Lung (tissue), 12 donors: ENCODE results near the gene TRABD2A. TPM values are rescaled to one million over a fixed set of nuclear protein-coding genes. Genes with fewer than 3 reads are reported as not detected.

ENCODE experiments used
- ATAC-seq: fragments of 200-7000 bp; cut with Tn5 transposase; one replicate; pipeline ENCODE4 v1.9.1; 2020; ENCODE audit warnings: moderate number of reproducible peaks; ENCODE audit not compliant: insufficient read depth, low FRiP score
- DNase-seq, 3 donors: peaks; one replicate each; pipeline ENCODE4 v3.0.0-alpha.2; 2013 to 2017
- H3K27ac ChIP-seq, 2 donors: one replicate each; pipeline ENCODE4 v1.5.1; 2013; ENCODE audit warnings: mild to moderate bottlenecking in 2 of 2, moderate library complexity in 2 of 2, control low read depth in 1 of 2, inconsistent platforms in 1 of 2, low read depth in 1 of 2, low read length in 1 of 2
- H3K27me3 ChIP-seq, 3 donors: one replicate each; pipeline ENCODE4 v1.5.1; 2013; ENCODE audit warnings: low read length in 2 of 3; ENCODE audit not compliant: control insufficient read depth in 3 of 3, insufficient read depth in 3 of 3
- H3K36me3 ChIP-seq, 4 donors: one replicate each; pipeline ENCODE4 v1.5.1; 2013; ENCODE audit warnings: low read length in 4 of 4, mild to moderate bottlenecking in 1 of 4, moderate library complexity in 1 of 4; ENCODE audit not compliant: control insufficient read depth in 4 of 4, insufficient read depth in 4 of 4
- H3K4me1 ChIP-seq, 5 donors: one replicate each; pipeline ENCODE4 v1.5.1; 2013; ENCODE audit warnings: low read length in 5 of 5, mild to moderate bottlenecking in 2 of 5, moderate library complexity in 1 of 5; ENCODE audit not compliant: control insufficient read depth in 5 of 5, insufficient read depth in 5 of 5
- H3K4me3 ChIP-seq: one replicate; pipeline ENCODE4 v1.5.1; 2013; ENCODE audit warnings: mild to moderate bottlenecking, control low read depth, moderate library complexity
- H3K9ac ChIP-seq, 2 donors: one replicate each; pipeline ENCODE4 v1.5.1; 2013; ENCODE audit warnings: low read length in 2 of 2, control low read depth in 1 of 2; ENCODE audit not compliant: insufficient read depth in 1 of 2
- H3K9me3 ChIP-seq, 4 donors: one replicate each; pipeline ENCODE4 v1.5.1; 2013; ENCODE audit warnings: low read length in 3 of 4, mild to moderate bottlenecking in 1 of 4, moderate library complexity in 1 of 4; ENCODE audit not compliant: control insufficient read depth in 4 of 4, insufficient read depth in 3 of 4
- CTCF ChIP-seq: IDR thresholded peaks from 2 replicates; pipeline ENCODE4 v1.5.1; 2012; ENCODE audit warnings: mild to moderate bottlenecking; ENCODE audit errors: control extremely low read depth, extremely low read depth
- WGBS, 2 donors: extraction: QIAGEN DNeasy Blood & Tissue Kit; methylation state at CpG; one replicate each; pipeline ENCODE4 v1.1.7; 2013; 5-methylcytosine and 5-hydroxymethylcytosine counted together
- polyA plus RNA-seq, 2 donors: library from polyadenylated mRNA; stranded (reverse); fragments of 200-250 nt; gene quantifications; one replicate each; pipeline ENCODE4 v1.2.1, GENCODE V29; 2013
- total RNA-seq, 2 donors: library from RNA; depleted of rRNA in 1 of 2; stranded (reverse); fragments of >200 nt in 1 of 2; gene quantifications; one replicate each; pipeline ENCODE4 v1.2.1, GENCODE V29; 2014 to 2021
- donor health status: control.
- donor health status: control.
- donor health status: Bipolar disorder and iron deficiency.
- donor health status: healthy.
- donor health status: DM: yes; HTN: yes; CAD: no.

Gene TRABD2A
- total and polyA plus RNA-seq, 4 donors: 1.9 to 3.1 (median 2.3) TPM

GRCh38 chr2:84833481-84834150, 47.3 kb downstream of the TRABD2A start:
- peaks cover 0 to 4% (median 2%) of the 10 kb centered on the region in 4 donors for H3K9me3 ChIP-seq
- DNase-seq: no peak
- H3K4me1 ChIP-seq: no peaks in the 10 kb centered on the region
- 83 to 84% methylated on average over 12 of the region's 12 CpGs for WGBS, 2 donors
- no peak for TF ChIP-seq CTCF
- no peak overlapping the region for H3K27ac ChIP-seq
- H3K4me3 ChIP-seq: no peak overlapping the region
- no peaks in the 10 kb centered on the region for H3K27me3 ChIP-seq
- ATAC-seq: no peak
- no peaks in the 10 kb centered on the region for H3K36me3 ChIP-seq
- no peak overlapping the region for H3K9ac ChIP-seq

DNA sequence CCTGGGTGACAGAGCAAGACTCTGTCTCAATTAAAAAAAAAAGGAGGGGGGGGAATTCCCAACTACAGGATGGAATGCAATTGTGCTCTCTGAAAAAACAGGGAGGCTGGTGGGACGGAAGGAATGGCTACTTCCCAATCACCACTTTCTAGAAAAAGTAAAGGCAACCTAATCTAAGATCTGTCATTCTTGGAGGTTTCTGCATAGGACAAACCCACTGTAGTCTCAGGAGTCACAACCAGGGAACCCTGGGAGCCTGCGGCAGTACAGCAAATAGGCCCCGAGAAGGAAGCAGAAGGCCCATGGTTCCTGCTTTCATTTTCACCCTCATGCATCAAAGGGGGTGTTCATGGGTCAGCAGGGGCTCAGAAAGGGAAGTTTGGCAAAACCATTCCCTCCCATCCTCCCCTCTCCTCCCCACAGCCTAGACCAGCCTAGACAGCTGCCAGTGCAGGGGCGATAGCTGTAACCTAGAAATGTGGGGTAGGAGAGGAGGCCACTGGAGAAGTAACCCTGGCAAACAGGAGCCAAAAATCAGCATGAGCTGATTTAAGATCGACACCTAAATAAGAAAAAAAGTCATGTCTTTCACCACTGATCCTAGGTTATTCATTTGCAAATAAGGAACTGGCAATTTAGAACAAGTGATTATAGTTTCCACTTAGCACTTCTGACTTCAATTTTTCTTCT, 48.0 kb downstream of the TRABD2A start:
- no peak overlapping the region for H3K27ac ChIP-seq
- ATAC-seq: no peak
- H3K27me3 ChIP-seq: no peaks in the 10 kb centered on the region
- H3K4me1 ChIP-seq: no peaks in the 10 kb centered on the region
- H3K4me3 ChIP-seq: no peak overlapping the region
- H3K9ac ChIP-seq: no peak overlapping the region
- WGBS, 2 donors: 45 to 52% methylated on average over 5 of the region's 5 CpGs
- no peaks in the 10 kb centered on the region for H3K36me3 ChIP-seq
- TF ChIP-seq CTCF: no peak
- peak in 1 of 3 donors; percentile 21 for DNase-seq
- H3K9me3 ChIP-seq: peaks cover 0 to 4% (median 2%) of the 10 kb centered on the region in 4 donors

- Histone ChIP-seq H3K36me3 (no peaks in the 10 kb centered on the region), H3K9me3 (peaks cover 0 to 3% (median 1%) of the 10 kb centered on the region in 4 donors), H3K27me3 (no peaks in the 10 kb centered on the region), H3K27ac (no peak overlapping the region), H3K4me1 (no peaks in the 10 kb centered on the region), H3K9ac (no peak overlapping the region), H3K4me3 (no peak overlapping the region)
- ATAC-seq: no peak
- no peak for DNase-seq
- 87 to 90% methylated on average over 10 of the region's 10 CpGs for WGBS, 2 donors
- TF ChIP-seq CTCF: no peak
These were observed 50.0 kb downstream of the TRABD2A start for GRCh38 chr2:84830758-84831500.
